SH-SY5Y (cell line): ENCODE results near the gene PGLYRP1.

ENCODE experiments used
- GATA2 ChIP-seq: IDR thresholded peaks from 2 replicates; pipeline ENCODE4 v1.6.1; 2011; ENCODE audit warnings: mild to moderate bottlenecking, low read depth, low read length
- GATA3 ChIP-seq: IDR thresholded peaks from 2 replicates; pipeline ENCODE4 v1.6.1; 2011; ENCODE audit warnings: low read depth, mild to moderate bottlenecking, low read length, moderate library complexity

The PGLYRP1 gene, protein sequence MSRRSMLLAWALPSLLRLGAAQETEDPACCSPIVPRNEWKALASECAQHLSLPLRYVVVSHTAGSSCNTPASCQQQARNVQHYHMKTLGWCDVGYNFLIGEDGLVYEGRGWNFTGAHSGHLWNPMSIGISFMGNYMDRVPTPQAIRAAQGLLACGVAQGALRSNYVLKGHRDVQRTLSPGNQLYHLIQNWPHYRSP

GRCh38 chr19:46022431-46023310 is at the start of gene PGLYRP1:
Gene PGLYRP1 (minus strand): TSS chr19:46023053. CDS start chr19:46023021, 32 bp downstream.
- TF ChIP-seq GATA3 (no peak), GATA2 (no peak)

DNA sequence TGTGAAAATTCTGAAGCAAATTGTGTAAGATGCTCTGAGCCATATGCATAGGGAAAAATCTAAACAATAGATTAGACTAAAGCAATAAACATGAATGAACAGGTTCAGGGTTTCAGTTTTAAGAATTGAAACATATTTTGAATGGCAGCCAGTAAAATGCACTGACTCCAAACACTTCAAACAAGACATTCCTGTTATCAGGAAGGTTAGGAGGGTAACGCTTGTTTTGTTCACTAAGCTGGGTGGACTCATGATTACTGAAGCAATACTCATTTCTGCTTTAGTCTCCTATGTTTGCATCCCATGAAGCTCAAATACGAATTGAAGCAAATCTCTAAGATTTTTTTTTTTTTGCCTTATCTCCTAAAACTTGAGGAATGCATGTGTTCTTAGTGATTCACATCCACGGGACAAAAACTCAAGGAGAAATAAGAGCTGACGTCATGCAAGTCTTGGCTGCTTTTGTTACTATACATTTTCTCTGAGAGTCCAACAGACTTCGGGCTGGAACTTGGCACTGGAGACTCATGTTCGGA is 47.0 kb upstream of the PGLYRP1 start:
- TF ChIP-seq GATA2 (no peak), GATA3 (no peak)

DNA sequence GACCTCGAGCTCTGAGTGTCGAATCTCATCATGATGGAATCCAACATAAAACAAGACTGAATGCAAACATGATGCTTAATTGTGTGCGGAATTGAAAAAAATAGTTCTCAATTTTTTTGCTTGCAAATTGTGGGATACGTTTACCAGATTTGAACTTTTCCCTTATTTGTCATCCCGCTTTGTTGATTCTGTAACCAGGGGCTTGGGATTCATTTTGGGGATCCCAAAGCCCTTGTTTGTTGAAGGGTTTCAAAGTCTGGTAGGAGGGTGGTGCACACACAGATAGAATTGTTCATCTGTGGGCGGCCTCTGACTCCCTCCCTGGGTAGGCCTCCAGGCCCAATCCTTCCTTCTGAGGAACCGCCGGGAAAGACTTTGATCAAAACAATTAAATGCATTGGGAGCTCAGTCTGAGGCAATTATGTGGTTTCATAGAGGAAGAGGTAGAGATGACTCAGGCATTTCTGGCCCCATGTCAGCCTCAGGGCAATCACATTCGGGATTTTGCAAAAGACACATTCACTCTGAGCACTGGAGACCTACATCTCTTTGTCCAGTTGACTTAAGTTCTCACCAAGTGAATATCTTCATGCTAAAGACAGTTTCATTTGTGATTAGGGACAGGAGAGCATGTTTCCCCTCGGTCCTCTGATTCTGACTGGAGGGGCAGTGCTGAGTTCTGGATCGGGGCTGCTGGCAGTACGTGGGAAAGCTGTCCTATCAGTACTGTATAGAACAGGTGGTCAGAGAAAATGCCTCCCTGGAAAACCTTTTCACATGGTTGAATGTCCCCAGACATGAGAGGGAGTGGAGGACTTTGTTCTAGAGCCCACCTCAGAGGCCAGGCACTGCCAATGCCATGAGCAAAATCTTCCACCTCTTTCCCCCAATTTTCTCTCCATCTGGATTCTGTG is 45.7 kb upstream of the PGLYRP1 start:
- TF ChIP-seq GATA2: no peak

GRCh38 chr19:46067691-46068090 is 44.8 kb upstream of the PGLYRP1 start:
- TF ChIP-seq GATA3 (no peak), GATA2 (no peak)

GRCh38 chr19:46066471-46066870 is 43.6 kb upstream of the PGLYRP1 start:
- TF ChIP-seq GATA2 (no peak), GATA3 (no peak)

DNA sequence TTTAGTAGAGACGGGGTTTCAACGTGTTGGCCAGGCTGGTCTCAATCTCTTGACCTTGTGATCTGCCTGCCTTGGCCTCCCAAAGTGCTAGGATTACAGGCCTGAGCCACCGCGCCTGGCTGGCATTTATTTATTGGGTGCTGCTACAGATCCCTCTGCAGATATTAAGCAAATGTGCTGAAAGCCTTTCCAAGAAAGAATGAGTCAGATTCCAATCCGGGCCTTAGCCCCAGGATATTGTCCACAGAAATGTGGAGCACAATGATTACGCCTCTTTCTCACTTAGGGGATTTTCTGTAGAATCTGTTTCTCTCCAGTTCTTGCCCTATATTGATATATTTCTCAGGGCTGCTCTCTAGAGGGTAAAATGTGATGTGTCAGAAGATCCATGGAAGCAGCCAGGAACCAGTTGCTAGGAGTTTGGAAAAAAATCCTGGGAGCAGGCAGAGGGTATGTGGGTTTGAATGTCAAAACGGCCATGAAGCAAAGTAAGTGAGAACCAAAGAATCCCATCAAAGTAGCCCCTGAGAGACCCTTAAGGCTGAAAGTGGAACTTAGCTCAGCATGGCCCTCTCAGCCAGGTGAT is 42.7 kb upstream of the PGLYRP1 start:
- no peak for TF ChIP-seq GATA3
- no peak for TF ChIP-seq GATA2

DNA sequence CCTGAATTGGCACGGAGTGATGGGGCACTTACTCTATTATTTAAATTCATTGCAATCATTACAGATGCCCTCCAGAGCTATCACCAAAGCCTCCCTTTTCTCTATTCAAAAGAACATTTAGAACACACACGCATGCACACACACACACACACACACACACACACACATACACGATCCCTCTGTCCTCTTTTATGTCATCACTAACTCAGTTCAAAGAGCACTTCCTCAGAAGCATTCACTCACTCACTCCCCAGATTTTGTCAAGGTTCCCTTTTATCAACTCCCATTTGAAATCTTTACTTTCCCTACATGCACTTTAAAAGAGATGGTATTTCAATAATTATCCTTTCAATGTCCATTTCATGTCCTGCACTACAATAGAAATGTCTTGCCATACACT is 40.3 kb upstream of the PGLYRP1 start:
- TF ChIP-seq GATA2: no peak
- no peak for TF ChIP-seq GATA3

DNA sequence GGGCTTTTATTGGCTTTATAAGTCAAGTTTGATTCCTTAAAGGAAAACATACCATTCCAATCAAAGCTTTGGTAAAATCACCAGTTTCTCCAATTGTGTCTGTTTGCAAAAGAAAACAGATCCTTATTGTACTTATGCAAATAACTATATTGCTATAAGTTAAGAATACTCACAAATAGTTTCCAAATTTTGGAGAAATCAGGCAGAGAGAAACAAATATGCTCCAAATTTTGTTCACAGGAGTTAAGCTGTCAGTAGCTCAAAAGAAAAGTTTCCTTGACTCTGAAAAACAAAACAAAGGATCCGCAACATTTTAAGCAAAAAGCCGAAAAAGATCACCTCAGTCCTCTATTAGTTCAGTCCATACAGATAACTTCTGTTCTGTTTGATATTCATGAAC is 37.2 kb upstream of the PGLYRP1 start:
- TF ChIP-seq GATA3 (no peak), GATA2 (no peak)

DNA sequence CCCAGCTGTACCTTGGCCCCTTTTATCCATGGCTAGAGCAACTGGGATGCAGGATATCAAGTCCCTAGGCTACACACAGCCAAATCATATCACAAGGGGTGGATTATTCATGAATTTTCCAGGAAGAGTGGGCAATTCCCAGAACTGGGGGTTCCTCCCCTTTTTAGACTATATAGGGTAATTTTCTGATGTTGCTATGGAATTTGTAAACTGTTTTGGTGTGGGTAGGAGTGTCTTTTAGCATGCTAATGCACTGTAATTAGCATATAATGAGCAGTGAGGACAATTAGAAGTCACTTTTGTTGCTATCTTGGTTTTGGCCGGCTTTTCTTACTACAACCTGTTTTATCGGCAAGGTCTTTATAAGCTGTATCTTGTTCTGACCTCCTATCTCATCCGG is 35.9 kb upstream of the PGLYRP1 start:
- TF ChIP-seq GATA2 (no peak), GATA3 (no peak)

GRCh38 chr19:46056536-46056935 is 33.7 kb upstream of the PGLYRP1 start:
- TF ChIP-seq GATA2 (no peak), GATA3 (no peak)

- no peak for TF ChIP-seq GATA2
- no peak for TF ChIP-seq GATA3
Measured at GRCh38 chr19:46052896-46053295, 30.0 kb upstream of the PGLYRP1 start.

GRCh38 chr19:46049597-46049996 is 26.7 kb upstream of the PGLYRP1 start:
- TF ChIP-seq GATA2 (no peak), GATA3 (no peak)

DNA sequence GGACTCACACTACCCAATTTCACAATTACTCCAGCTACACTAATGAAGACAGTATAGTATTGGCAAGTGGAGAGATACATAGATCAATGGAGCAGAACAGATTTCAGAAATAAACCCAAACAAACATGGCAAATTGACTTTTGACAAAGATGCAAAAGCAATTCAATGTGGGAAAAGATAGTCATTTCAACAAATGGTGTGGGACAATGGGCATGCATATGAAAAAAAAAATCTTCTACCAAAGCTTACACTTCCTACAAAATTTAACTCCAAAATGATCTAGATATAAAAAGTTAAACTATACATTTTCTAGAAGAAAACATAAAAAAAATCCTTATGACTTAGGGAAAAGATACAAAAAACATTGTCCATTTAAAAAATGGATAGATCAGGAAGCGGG is 20.7 kb upstream of the PGLYRP1 start:
- TF ChIP-seq GATA2 (no peak), GATA3 (no peak)

DNA sequence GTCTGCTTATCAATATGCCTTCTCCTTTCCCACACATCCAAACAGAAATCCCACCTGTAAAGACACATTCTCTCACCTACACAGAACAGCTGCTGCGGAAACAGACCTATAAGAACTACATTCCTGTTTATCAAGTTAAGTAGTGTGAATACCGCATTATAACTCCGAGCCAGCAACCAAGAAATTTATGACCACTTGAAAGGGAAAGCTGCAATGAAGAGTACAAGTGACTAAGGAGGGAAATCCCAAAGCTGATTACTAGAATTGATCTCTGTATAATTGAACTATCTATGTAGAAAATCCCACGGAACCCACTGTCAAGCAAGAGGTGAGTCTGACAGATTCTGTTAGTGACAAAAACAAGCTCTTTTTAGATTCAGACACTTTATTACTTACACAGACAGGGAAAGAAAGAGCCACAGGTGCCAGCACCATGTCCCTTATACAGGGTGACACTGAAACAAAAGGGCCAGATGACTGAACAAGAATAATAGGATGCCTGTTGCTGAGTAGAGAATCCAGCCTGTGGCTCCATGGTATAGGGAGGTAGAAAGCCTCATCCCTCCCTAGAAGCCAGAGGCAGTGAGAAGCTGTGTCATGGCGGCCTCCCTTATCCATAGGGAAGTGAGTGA is 19.5 kb upstream of the PGLYRP1 start:
- TF ChIP-seq GATA2 (no peak), GATA3 (no peak)
